ENCODE measurements around the gene RPS6KA4.

DNA sequence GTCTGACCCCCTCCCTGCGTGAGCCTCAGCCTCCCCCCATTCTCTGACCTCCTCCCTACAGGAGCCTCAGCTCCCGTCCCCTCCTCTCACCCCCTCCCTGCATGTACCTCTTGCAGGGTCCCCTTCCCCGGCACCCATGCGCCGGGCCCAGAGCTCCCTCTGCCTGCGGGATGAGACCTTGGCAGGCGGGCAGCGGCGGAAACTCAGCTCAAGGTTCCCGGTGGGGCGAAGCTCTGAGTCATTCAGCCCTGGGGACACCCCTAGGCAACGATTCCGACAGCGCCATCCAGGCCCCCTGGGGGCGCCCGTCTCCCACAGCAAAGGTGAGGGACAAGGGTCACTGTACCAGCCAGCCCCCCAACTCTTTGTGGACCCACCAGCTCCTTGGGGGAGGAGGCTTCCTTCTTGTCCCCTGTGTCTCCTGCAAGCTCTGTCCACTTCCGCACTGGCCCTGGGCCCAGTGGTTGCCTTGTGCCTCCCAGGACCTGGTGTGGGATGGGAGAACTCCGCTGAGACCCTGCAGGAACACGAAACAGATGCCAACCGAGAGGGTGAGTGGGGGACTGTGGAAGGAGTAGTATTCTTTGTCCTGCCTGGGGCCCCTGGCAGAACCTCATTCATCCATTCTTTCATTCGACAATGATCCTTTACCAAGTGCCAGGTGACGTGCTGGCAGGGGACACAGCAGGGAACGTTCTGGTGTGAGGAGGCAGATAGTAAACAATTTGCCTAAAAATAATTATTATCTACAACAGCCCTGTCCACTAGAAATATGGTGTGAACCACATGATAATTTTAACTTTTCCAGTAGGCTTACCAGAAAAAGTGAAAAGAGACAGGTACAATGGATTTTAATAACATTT is 3.7 kb upstream of the RPS6KA4 start:
- TF ChIP-seq, protein P1, sequence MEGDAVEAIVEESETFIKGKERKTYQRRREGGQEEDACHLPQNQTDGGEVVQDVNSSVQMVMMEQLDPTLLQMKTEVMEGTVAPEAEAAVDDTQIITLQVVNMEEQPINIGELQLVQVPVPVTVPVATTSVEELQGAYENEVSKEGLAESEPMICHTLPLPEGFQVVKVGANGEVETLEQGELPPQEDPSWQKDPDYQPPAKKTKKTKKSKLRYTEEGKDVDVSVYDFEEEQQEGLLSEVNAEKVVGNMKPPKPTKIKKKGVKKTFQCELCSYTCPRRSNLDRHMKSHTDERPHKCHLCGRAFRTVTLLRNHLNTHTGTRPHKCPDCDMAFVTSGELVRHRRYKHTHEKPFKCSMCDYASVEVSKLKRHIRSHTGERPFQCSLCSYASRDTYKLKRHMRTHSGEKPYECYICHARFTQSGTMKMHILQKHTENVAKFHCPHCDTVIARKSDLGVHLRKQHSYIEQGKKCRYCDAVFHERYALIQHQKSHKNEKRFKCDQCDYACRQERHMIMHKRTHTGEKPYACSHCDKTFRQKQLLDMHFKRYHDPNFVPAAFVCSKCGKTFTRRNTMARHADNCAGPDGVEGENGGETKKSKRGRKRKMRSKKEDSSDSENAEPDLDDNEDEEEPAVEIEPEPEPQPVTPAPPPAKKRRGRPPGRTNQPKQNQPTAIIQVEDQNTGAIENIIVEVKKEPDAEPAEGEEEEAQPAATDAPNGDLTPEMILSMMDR (IDR thresholded peaks at IDR 0.05): peak; percentile 47 to 69 (median 65)
- TF ChIP-seq POLR2A (IDR thresholded peaks at IDR 0.05): no peak

Data from sigmoid colon (tissue), 3 donors.